ENCODE results near the gene CCDC198. TPM values are rescaled to one million over a fixed set of nuclear protein-coding genes. Genes with fewer than 3 reads are reported as not detected.
A peak's percentile ranks its signal among the peaks of the same experiment; 100 is the strongest.

CCDC198 gene, protein sequence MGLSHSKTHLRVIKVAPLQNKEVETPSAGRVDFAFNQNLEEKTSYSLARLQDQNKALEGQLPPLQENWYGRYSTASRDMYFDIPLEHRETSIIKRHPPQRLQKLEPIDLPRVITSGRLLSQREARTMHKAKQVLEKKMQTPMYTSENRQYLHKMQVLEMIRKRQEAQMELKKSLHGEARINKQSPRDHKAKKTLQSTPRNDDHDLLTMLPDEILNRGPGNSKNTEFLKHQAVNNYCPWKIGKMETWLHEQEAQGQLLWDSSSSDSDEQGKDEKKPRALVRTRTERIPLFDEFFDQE
- total RNA-seq (2014; rRNA removed; shearing (Covaris generic)) (not detected in 2 replicates), polyA plus RNA-seq (2016; fragmentation: Nextera tagmentation; extraction: Ambion mirVana) (not detected in 2 replicates)
- long read RNA-seq, result 0 reads

DNA sequence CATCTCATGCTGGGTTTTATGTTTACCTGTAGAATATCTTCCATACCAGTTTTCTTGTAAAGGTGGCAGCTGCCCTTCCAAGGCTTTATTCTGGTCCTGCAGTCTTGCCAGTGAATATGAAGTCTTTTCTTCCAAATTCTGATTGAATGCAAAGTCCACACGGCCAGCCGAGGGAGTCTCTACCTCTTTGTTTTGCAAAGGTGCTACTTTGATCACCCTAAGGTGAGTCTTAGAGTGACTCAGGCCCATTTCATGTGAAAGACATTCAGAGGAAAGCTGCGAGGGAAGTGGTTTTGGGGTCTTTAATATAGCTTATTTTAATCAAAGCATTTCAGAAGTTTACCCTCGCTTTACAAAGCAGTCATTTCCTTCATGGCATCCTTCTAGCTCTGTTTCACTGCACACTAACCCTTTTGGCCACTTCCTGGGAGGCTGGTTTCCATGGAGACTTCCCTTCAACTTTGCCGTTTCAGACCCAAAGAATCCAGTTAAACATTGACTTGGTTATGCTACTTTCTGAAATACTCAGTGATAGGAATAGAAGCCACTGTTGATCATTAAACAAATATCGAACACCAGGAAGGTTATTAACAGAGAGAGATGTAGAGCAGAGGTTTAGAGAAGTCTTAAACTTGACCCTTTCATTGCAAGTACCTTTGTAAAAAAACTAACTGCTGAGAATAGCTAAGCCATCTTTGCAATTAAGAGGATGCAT is at the start of gene CCDC198:
CCDC198 (minus strand) TSS at position 391 of the 715 bp plus-strand sequence; CDS start at position 249, 142 bp downstream.
- Histone ChIP-seq H3F3A (replicated peaks; ENCODE audit: low read depth) (no peaks in the 10 kb centered on the region), H3K27me3 (ENCODE audit: insufficient read depth) (no peaks in the 10 kb centered on the region), H3K4me3 (no peak within 1 kb of the TSS), H4K20me1 (replicated peaks; ENCODE audit: insufficient read depth) (no peaks in the 10 kb centered on the region), H2AFZ (no peak within 1 kb of the TSS), H3K4me2 (no peak within 1 kb of the TSS), H3K9me2 (ENCODE audit: insufficient read depth) (no peaks in the 10 kb centered on the region), H3K36me3 (ENCODE audit: insufficient read depth) (no peaks in the 10 kb centered on the region), H3K79me2 (replicated peaks; ENCODE audit: insufficient read depth) (no peaks in the 10 kb centered on the region), H3K27ac (ENCODE audit: low read depth) (no peak within 1 kb of the TSS), H3K4me1 (ENCODE audit: insufficient read depth) (peaks cover 12% of the 10 kb centered on the region)
- Mint-ChIP-seq H3K9me3 (no peaks in the 10 kb centered on the region), H3K27ac (no peak within 1 kb of the TSS; the same call in 1 of the 2 replicates), H3K36me3 (ENCODE audit: low read depth) (no peaks in the 10 kb centered on the region), H3K4me3 (no peak within 1 kb of the TSS), H3K4me1 (peaks cover 12% of the 10 kb centered on the region), H3K27me3 (ENCODE audit: insufficient read depth, low read depth, poor library complexity) (peaks cover 2% of the 10 kb centered on the region)
- peak; percentile 12 for DNase-seq (ENCODE audit: low spot score)
- no peak for TF ChIP-seq EZH2phosphoT487 (IDR thresholded peaks at IDR 0.05; ENCODE audit: unreplicated experiment)
- no peak for TF ChIP-seq JUNB (IDR thresholded peaks at IDR 0.05; ENCODE audit: unreplicated experiment)
- no peak for TF ChIP-seq STAT1 (IDR thresholded peaks at IDR 0.05; ENCODE audit: unreplicated experiment)
- TF ChIP-seq, protein P1, sequence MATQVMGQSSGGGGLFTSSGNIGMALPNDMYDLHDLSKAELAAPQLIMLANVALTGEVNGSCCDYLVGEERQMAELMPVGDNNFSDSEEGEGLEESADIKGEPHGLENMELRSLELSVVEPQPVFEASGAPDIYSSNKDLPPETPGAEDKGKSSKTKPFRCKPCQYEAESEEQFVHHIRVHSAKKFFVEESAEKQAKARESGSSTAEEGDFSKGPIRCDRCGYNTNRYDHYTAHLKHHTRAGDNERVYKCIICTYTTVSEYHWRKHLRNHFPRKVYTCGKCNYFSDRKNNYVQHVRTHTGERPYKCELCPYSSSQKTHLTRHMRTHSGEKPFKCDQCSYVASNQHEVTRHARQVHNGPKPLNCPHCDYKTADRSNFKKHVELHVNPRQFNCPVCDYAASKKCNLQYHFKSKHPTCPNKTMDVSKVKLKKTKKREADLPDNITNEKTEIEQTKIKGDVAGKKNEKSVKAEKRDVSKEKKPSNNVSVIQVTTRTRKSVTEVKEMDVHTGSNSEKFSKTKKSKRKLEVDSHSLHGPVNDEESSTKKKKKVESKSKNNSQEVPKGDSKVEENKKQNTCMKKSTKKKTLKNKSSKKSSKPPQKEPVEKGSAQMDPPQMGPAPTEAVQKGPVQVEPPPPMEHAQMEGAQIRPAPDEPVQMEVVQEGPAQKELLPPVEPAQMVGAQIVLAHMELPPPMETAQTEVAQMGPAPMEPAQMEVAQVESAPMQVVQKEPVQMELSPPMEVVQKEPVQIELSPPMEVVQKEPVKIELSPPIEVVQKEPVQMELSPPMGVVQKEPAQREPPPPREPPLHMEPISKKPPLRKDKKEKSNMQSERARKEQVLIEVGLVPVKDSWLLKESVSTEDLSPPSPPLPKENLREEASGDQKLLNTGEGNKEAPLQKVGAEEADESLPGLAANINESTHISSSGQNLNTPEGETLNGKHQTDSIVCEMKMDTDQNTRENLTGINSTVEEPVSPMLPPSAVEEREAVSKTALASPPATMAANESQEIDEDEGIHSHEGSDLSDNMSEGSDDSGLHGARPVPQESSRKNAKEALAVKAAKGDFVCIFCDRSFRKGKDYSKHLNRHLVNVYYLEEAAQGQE (IDR thresholded peaks at IDR 0.05; ENCODE audit: unreplicated experiment), result no peak
- TF ChIP-seq POLR2AphosphoS5 (IDR thresholded peaks at IDR 0.05; ENCODE audit: low read depth), result no peak
- TF ChIP-seq, protein P2, sequence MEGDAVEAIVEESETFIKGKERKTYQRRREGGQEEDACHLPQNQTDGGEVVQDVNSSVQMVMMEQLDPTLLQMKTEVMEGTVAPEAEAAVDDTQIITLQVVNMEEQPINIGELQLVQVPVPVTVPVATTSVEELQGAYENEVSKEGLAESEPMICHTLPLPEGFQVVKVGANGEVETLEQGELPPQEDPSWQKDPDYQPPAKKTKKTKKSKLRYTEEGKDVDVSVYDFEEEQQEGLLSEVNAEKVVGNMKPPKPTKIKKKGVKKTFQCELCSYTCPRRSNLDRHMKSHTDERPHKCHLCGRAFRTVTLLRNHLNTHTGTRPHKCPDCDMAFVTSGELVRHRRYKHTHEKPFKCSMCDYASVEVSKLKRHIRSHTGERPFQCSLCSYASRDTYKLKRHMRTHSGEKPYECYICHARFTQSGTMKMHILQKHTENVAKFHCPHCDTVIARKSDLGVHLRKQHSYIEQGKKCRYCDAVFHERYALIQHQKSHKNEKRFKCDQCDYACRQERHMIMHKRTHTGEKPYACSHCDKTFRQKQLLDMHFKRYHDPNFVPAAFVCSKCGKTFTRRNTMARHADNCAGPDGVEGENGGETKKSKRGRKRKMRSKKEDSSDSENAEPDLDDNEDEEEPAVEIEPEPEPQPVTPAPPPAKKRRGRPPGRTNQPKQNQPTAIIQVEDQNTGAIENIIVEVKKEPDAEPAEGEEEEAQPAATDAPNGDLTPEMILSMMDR (conservative IDR thresholded peaks at IDR 0.05; ENCODE audit: low read depth in 2 of 2), result no peak
- TF ChIP-seq, protein P3, sequence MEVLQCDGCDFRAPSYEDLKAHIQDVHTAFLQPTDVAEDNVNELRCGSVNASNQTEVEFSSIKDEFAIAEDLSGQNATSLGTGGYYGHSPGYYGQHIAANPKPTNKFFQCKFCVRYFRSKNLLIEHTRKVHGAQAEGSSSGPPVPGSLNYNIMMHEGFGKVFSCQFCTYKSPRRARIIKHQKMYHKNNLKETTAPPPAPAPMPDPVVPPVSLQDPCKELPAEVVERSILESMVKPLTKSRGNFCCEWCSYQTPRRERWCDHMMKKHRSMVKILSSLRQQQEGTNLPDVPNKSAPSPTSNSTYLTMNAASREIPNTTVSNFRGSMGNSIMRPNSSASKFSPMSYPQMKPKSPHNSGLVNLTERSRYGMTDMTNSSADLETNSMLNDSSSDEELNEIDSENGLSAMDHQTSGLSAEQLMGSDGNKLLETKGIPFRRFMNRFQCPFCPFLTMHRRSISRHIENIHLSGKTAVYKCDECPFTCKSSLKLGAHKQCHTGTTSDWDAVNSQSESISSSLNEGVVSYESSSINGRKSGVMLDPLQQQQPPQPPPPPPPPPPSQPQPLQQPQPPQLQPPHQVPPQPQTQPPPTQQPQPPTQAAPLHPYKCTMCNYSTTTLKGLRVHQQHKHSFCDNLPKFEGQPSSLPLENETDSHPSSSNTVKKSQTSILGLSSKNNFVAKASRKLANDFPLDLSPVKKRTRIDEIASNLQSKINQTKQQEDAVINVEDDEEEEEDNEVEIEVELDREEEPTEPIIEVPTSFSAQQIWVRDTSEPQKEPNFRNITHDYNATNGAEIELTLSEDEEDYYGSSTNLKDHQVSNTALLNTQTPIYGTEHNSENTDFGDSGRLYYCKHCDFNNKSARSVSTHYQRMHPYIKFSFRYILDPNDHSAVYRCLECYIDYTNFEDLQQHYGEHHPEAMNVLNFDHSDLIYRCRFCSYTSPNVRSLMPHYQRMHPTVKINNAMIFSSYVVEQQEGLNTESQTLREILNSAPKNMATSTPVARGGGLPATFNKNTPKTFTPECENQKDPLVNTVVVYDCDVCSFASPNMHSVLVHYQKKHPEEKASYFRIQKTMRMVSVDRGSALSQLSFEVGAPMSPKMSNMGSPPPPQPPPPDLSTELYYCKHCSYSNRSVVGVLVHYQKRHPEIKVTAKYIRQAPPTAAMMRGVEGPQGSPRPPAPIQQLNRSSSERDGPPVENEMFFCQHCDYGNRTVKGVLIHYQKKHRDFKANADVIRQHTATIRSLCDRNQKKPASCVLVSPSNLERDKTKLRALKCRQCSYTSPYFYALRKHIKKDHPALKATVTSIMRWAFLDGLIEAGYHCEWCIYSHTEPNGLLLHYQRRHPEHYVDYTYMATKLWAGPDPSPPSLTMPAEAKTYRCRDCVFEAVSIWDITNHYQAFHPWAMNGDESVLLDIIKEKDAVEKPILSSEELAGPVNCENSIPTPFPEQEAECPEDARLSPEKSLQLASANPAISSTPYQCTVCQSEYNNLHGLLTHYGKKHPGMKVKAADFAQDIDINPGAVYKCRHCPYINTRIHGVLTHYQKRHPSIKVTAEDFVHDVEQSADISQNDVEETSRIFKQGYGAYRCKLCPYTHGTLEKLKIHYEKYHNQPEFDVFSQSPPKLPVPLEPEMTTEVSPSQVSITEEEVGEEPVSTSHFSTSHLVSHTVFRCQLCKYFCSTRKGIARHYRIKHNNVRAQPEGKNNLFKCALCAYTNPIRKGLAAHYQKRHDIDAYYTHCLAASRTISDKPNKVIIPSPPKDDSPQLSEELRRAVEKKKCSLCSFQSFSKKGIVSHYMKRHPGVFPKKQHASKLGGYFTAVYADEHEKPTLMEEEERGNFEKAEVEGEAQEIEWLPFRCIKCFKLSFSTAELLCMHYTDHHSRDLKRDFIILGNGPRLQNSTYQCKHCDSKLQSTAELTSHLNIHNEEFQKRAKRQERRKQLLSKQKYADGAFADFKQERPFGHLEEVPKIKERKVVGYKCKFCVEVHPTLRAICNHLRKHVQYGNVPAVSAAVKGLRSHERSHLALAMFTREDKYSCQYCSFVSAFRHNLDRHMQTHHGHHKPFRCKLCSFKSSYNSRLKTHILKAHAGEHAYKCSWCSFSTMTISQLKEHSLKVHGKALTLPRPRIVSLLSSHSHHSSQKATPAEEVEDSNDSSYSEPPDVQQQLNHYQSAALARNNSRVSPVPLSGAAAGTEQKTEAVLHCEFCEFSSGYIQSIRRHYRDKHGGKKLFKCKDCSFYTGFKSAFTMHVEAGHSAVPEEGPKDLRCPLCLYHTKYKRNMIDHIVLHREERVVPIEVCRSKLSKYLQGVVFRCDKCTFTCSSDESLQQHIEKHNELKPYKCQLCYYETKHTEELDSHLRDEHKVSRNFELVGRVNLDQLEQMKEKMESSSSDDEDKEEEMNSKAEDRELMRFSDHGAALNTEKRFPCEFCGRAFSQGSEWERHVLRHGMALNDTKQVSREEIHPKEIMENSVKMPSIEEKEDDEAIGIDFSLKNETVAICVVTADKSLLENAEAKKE (CRISPR knock-in tag; IDR thresholded peaks at IDR 0.05), result no peak
- TF ChIP-seq, protein P4, sequence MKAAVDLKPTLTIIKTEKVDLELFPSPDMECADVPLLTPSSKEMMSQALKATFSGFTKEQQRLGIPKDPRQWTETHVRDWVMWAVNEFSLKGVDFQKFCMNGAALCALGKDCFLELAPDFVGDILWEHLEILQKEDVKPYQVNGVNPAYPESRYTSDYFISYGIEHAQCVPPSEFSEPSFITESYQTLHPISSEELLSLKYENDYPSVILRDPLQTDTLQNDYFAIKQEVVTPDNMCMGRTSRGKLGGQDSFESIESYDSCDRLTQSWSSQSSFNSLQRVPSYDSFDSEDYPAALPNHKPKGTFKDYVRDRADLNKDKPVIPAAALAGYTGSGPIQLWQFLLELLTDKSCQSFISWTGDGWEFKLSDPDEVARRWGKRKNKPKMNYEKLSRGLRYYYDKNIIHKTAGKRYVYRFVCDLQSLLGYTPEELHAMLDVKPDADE (IDR thresholded peaks at IDR 0.05), result no peak
- TF ChIP-seq CREB1 (CRISPR knock-in tag; IDR thresholded peaks at IDR 0.05; ENCODE audit: low read depth), result no peak
- no peak for TF ChIP-seq ZNF114 (CRISPR knock-in tag; IDR thresholded peaks at IDR 0.05)
- no peak for TF ChIP-seq NANOG (IDR thresholded peaks at IDR 0.05; ENCODE audit: borderline replicate concordance)
- TF ChIP-seq EZH2 (IDR thresholded peaks at IDR 0.05; ENCODE audit: low read depth, unreplicated experiment), result no peak
- no peak for TF ChIP-seq ZNF331 (CRISPR knock-in tag; IDR thresholded peaks at IDR 0.05; ENCODE audit: low read depth)
- ATAC-seq, result peak; percentile 64
